ENCODE data around the gene SUPT3H.

- no peak for TF ChIP-seq POLR2AphosphoS5 (IDR thresholded peaks at IDR 0.05; ENCODE audit: borderline replicate concordance, low read depth, low read length)
- TF ChIP-seq EZH2 (IDR thresholded peaks at IDR 0.05): no peak
These were observed 206.4 kb downstream of the SUPT3H start for GRCh38 chr6:45171380-45171779.

Measured in SK-N-MC (cell line).